Motor neuron (in vitro differentiated cells): Measurements from ENCODE around the gene GPX6. TPM values are rescaled to one million over a fixed set of nuclear protein-coding genes. Genes with fewer than 3 reads are reported as not detected.
"Not testable (repeated sequence)": the region's sequence is repeated elsewhere in the genome, so short reads cannot be mapped to it uniquely, and the experiment has no call there.

Experiments used
- ATAC-seq, 8 experiments: fragments of 200-7000 bp; cut with Tn5 transposase; replicated peaks in 6 of 8; 2 replicates each; pipeline ENCODE4 v1.8.0; 2021; ENCODE audit warnings: mild to moderate bottlenecking in 8 of 8, moderate library complexity in 8 of 8
- H3K27ac ChIP-seq, 2 donors: fragments of 250-450 bp; sonication (Bioruptor Pico); 2 replicates each; pipeline ENCODE4 v1.9.0; 2021; ENCODE audit warnings: antibody characterized with exemption in 2 of 2, mild to moderate bottlenecking in 2 of 2, moderate library complexity in 1 of 2
- H3K4me1 ChIP-seq, 2 donors: fragments of 250-450 bp; sonication (Bioruptor Pico); replicated peaks in 1 of 2; 2 replicates each; pipeline ENCODE4 v1.6.1; 2021; ENCODE audit warnings: antibody characterized with exemption in 2 of 2, mild to moderate bottlenecking in 2 of 2, moderate library complexity in 1 of 2
- H3K4me3 ChIP-seq, 5 donors: fragments of 250-450 bp; sonication (Bioruptor Pico); 2 replicates each; pipeline ENCODE4 v1.9.0; 2021; ENCODE audit warnings: antibody characterized with exemption in 5 of 5, mild to moderate bottlenecking in 5 of 5, moderate library complexity in 4 of 5
- WGBS, 10 experiments: fragments of 450-650 bp; shearing (Covaris generic); methylation state at CpG; one replicate each; pipeline ENCODE4 v1.0.0; 2022; 5-methylcytosine and 5-hydroxymethylcytosine counted together
- in situ Hi-C, 9 experiments: fragments of 400-800 bp; cut with MboI; loops; one replicate each; pipeline ENCODE4 v1.15.0; 2021; ENCODE audit warnings: low sequenced_read_pairs in 9 of 9, low pct_unique_long_range_greater_than_20kb in 2 of 9; ENCODE audit not compliant: unreplicated experiment in 9 of 9
- total RNA-seq, 8 experiments: library from RNA; unstranded; fragments of 300-600 nt; gene quantifications; 2 replicates each; pipeline versions ENCODE4 v1.2.3 to v1.2.4, GENCODE V29; 2022

GPX6 gene
- total RNA-seq, 8 experiments from 2014 or later: 0.15 to 0.38 TPM; not detected in 6

DNA sequence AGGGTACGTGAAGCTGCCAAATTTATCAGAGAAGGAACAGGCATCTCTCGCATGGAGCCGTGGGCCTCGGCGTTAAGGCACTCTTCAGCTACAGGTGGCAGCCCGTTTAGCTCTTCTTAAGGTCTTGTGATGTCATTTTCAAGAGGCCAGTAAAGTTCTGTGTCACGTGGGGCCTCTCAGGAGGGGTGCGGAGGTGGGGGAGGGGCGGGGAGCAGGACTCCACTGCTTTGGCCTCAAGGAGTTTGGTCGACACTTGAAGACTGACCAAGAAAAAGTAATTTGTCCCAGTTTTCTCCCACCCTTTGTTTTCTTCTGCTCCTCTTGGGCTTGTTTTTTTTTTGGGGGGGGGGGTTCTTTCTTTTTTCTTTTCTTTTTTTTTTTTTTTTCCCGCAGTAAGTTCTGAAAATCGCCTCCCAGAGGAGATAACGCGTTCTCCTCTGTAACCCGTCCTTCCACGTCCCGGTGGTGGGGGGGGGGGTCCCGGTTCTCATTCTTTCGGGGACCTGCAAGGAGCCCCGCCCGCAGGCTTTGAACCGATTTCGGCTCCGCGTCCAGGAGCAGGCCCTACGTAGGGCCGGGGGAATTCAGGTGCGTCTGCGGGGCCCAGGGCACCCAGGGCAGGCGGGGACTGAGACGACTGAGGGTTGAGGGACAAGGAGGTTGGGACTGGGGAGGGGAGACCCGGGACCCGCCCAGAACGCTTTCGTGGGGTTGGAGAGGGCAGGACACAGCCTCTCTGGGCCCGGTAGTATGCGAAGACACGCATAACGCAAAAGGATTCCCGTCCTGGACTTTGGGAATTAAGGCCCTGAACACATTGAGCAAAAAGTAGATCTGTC lies 26.0 kb downstream of the GPX6 start:
- peak; percentile 38 to 88 (median 76) for ATAC-seq
- in situ Hi-C loops: loop anchor here in 2 of 9 experiments (25.0 kb wide), 1 partner anchor 198 kb away; no protein-coding TSS in a partner anchor
- peak overlapping the region in 1 of 2 donors; percentile 40 for H3K27ac ChIP-seq
- no peaks in the 10 kb centered on the region for H3K4me1 ChIP-seq
- peak overlapping the region in 4 of 5 donors; percentile 15 to 62 (median 35) for H3K4me3 ChIP-seq
- 0 to 36% (median 7%) methylated on average over 2 to 25 of the region's 40 CpGs; no CpG with 5 or more reads in 1 of the 10 experiments for WGBS, 10 experiments

DNA sequence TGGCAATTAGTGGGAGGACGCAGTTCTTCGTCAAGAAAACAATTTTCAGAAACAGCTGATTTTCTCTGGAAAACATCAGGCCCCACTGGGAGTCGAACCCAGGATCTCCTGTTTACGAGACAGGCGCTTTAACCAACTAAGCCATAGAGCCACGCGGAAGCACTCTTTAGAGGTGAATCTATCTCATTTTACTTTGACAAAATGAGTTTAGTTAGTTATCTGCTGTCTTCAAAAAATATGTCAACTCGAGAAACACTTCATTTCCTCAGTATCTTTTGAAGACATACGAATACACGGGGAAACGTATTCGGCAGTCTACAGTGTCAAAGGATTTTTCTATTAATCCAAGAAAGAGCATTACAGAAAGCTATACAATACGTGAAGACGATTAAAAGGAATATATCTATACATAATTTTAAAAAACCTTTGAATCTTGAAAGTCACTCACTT lies 26.7 kb downstream of the GPX6 start:
- H3K4me1 ChIP-seq: no peaks in the 10 kb centered on the region
- WGBS, 10 experiments: 0 to 50% (median 19%) methylated on average over 2 to 14 of the region's 14 CpGs
- no peak overlapping the region for H3K27ac ChIP-seq
- in situ Hi-C loops: loop anchor here in 2 of 9 experiments (25.0 kb wide), 1 partner anchor 198 kb away; no protein-coding TSS in a partner anchor
- H3K4me3 ChIP-seq: peak overlapping the region in 3 of 5 donors; percentile 33 to 62 (median 37)
- peak in 6 of 8 experiments; percentile 21 to 59 (median 42) for ATAC-seq

DNA sequence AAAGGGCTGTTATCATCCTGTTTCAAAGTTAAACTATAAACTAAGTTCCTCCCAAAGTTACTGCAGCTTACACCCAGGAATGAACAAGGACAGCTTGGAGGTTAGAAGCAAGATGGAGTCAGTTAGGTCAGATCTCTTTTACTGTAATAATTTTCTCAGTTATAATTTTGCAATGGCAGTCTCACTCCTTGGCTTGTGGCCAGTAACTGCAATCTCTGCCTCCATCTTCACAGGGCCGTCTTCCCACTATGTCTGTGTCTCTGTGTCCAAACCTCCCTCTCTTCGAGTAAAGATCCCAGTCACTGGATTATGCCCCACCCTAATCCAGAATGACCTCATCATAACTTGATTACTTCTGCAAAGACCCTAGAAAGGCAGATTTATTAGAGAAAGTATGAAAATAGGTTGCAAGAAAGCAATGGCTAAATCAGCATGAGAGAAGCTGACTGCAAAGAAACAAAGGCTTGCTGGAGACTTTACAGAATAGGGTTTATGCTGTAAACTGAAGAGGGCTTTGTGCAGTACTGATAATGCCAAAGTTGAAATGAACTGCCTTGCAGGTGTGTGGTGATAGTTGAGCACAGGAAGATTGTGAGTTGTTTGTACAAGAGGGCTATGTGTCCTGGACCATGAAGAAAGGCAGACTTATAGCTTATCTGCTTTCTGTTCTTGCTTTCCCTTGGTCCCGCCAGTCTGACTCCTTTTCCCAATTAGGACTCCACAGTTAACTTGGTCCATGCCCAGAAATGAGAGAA lies 28.4 kb downstream of the GPX6 start:
- Histone ChIP-seq H3K4me3 (no peak overlapping the region), H3K27ac (no peak overlapping the region), H3K4me1 (no peaks in the 10 kb centered on the region)
- in situ Hi-C loops: loop anchor here in 2 of 9 experiments (25.0 kb wide), 1 partner anchor 200 kb away; no protein-coding TSS in a partner anchor
- WGBS, 10 experiments: 37 to 100% (median 93%) methylated on average over 1 to 3 of the region's 3 CpGs; no CpG with 5 or more reads in 4 of the 10 experiments
- ATAC-seq: no peak

DNA sequence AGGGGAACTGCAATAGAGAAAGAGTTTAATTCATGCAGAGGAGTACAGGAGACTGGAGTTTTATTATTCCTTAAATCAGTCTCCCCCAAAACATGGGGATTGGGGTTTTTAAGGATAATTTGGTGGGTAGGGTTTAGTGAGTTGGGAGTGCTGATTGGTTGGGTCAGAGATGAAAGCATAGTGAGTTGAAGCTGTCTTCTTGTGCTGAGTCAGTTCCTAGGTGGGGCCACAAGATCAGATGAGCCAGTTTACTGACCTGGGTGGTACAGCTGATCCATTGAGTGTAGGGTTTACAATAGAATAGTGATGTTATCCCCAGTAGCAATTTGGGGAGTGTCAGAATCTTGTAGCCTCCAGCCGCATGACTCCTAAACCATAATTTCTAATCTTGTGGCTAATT lies 29.1 kb downstream of the GPX6 start:
- in situ Hi-C loops: loop anchor here in 2 of 9 experiments (25.0 kb wide), 1 partner anchor 201 kb away; no protein-coding TSS in a partner anchor
- no peak for ATAC-seq
- no peak overlapping the region for H3K4me3 ChIP-seq
- H3K4me1 ChIP-seq: no peaks in the 10 kb centered on the region
- WGBS, 10 experiments: 60 to 100% (median 100%) methylated on average over 1 of the region's 1 CpG; no CpG with 5 or more reads in 7 of the 10 experiments
- H3K27ac ChIP-seq: no peak overlapping the region

DNA sequence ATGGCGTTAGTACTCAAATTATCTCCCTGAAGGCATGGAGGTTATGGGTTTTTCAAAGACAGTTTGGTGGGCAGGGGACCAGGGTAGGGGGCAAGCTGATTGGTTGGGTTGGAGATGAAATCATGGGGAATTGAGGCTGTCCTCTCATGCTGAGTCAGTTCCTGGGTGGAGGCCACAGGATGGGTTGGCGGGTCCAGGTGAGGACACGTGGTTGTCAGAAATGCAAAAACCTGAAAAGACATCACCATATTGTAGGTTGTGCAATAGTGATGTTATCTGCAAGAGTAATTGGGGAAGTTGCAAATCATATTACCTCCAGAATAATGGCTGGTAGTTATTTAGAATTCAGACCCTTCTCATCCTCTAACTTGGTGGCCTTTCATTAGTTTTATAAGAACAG lies 30.1 kb downstream of the GPX6 start:
- 57 to 100% (median 96%) methylated on average over 1 to 3 of the region's 3 CpGs; no CpG with 5 or more reads in 4 of the 10 experiments for WGBS, 10 experiments
- Histone ChIP-seq H3K4me1 (no peaks in the 10 kb centered on the region), H3K27ac (no peak overlapping the region), H3K4me3 (no peak overlapping the region)
- in situ Hi-C loops: loop anchor here in 2 of 9 experiments (25.0 kb wide), 1 partner anchor 202 kb away; no protein-coding TSS in a partner anchor
- ATAC-seq: no peak

DNA sequence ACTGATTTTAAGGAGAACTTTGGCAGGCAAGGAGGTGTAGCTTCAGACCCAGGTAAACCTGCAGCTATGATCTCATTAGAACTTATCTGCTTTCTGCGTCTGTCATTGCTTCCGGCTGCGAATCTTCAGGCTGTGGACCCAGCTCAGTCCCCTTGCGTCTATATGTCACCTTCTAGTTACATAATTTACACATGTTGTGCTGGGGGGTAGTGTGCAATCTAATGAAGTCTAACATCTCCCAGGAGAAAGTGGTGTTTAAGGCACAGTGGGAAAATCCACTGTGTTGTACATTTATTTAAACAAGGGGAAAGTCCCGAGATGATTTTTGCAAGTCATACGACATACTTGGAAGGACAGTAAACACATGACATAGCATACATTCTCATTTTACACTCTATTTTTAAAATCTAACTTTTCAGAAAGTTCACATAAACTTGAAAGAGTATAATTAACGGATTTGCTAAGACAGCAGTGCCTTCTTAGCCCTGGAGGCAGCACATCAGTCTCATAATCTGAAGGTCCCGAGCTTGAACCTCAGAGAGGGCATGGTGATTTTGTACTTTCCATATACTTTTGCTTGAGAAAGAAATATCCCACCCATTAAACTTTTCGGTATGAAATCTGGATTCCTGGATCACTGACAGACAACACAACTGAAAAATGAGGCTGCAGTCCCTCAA lies 35.2 kb downstream of the GPX6 start:
- WGBS, 10 experiments: 0 to 92% (median 65%) methylated on average over 3 to 9 of the region's 9 CpGs
- ATAC-seq: peak in 2 of 8 experiments; percentile 62 to 71
- Histone ChIP-seq H3K27ac (peak overlapping the region in 1 of 2 donors; percentile 46), H3K4me1 (no peaks in the 10 kb centered on the region), H3K4me3 (no peak overlapping the region)
- in situ Hi-C loops: loop anchor here in 2 of 9 experiments (25.0 kb wide), 1 partner anchor 207 kb away; no protein-coding TSS in a partner anchor

DNA sequence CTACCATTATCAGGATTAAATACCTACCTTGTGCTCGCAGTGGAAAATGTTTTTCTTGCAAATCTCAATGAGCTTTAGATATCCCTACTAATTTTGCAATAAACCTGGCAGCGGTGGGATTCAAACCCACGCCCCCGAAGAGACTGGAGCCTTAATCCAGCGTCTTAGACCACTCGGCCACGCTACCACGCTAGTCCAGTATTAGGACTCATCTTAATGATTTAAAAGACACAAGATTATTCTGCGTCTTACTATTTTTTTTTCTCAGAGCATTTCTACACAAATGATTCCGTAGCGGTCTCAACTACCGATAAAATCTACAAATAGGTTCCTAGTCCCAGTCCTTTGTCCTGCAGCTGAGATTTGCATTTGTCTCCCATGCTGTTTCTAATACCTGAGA lies 37.1 kb downstream of the GPX6 start:
- ATAC-seq: no peak
- Histone ChIP-seq H3K27ac (no peak overlapping the region), H3K4me1 (no peaks in the 10 kb centered on the region), H3K4me3 (peak overlapping the region in 1 of 5 donors; percentile 4)
- WGBS, 10 experiments: 16 to 100% (median 57%) methylated on average over 1 to 12 of the region's 12 CpGs
- in situ Hi-C loops: loop anchor here in 2 of 9 experiments (25.0 kb wide), 1 partner anchor 209 kb away; no protein-coding TSS in a partner anchor

DNA sequence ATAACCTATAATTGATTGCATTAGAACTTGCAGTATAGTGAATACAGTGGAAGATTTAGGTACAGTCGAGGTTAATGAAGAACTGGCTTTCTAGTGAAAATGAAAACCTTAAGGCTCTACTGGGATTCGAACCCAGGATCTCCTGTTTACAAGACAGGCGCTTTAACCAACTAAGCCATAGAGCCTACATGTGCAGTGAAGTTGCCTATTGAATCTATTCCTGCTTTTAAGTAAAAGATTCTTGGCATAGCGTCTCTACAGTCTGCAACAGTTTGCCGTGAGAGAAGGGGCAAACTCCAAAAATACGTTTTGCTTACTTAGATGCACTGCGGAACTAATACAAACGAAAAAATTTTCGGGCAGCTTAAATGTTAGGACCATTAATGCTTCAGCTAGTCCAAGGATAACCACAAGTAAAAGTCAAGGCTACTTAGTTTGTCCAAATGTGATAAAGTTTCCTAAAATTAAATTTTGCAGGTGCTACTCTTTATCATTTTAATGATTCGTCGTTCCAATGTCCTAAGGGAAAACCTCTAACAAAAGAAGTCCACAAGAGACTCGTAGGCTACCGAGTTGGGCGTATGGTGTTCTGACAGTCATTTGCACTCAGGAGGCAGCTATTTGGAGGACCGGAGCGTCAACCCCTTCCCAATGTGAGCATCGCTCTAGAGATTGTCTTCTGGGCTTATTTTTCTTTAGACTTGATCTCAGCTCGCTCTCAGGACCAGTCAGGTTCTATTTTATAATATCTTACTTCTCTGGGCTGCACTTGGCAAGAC lies 41.0 kb downstream of the GPX6 start:
- H3K27ac ChIP-seq: no peak overlapping the region
- peak overlapping the region in 4 of 5 donors; percentile 17 to 38 (median 33) for H3K4me3 ChIP-seq
- 0 to 5% (median 1%) methylated on average over 1 to 18 of the region's 18 CpGs for WGBS, 10 experiments
- in situ Hi-C loops: loop anchor here in 2 of 9 experiments (25.0 kb wide), 1 partner anchor 213 kb away; no protein-coding TSS in a partner anchor
- peak; percentile 74 to 98 (median 96) for ATAC-seq
- no peaks in the 10 kb centered on the region for H3K4me1 ChIP-seq

DNA sequence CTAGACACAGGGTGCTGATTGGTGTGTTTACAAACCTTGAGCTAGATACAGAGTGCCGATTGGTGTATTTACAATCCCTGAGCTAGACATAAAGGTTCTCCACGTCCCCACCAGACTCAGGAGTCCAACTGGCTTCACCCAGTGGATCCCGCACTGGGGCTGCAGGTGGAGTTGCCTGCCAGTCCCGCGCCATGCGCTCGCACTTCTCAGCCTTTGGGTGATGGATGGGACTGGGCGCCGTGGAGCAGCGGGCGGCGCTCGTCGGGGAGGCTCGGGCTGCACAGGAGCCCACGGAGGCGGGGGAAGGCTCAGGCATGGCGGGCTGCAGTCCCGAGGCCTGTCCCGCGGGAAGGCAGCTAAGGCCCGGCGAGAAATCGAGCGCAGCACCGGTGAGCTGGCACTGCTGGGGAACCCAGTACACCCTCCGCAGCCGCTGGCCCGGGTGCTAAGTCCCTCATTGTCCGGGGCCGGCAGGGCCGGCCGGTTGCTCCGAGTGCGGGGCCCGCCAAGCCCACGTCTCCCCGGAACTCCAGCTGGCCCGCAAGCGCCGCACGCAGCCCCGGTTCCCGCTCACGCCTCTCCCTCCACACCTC lies 46.3 kb downstream of the GPX6 start:
- in situ Hi-C loops, H3K4me1 ChIP-seq, H3K27ac ChIP-seq, ATAC-seq, H3K4me3 ChIP-seq: not testable (repeated sequence)
- no CpG with 5 or more reads among the region's 45 CpGs for WGBS, 10 experiments

DNA sequence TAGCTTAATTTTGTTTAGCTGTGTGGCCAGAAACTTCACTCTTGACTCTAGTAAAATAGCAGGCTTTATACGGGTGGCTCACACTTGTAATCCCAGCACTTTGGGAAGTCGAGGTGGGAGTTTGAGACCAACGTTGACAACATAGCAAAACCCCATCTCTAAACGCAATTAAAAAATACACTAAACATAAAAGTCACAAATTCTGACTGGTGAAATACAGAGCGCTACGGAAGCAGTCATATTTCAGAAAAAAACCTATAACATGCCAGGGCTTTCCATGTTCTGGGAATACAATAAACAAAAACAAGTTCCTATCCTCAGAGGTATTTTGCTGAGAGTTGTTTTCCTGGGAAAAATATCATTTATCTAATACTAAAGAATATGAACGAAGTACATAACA lies 47.5 kb downstream of the GPX6 start:
- WGBS, 10 experiments: 39 to 88% (median 75%) methylated on average over 3 to 7 of the region's 7 CpGs; no CpG with 5 or more reads in 1 of the 10 experiments
- no peak for ATAC-seq
- in situ Hi-C loops: no loop called here
- H3K4me1 ChIP-seq: no peaks in the 10 kb centered on the region
- H3K27ac ChIP-seq: no peak overlapping the region
- no peak overlapping the region for H3K4me3 ChIP-seq

DNA sequence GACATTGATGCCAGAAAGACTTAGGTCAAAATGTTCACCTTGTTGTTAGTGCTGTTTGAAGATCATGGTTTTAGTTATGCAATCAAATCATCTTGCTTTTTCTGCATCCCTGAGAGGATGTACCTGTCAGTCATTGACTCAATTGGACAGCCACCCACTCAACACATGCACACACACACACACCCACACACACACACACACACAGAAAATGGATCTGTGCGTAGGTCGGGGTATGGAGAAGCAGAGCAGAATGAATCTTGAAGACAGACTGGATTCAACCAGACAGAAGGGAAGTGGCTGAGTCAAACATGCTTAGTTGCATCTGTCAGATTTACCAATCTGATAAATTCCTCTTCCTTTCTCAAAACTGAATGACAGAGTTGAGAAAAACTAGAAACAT lies 53.2 kb downstream of the GPX6 start:
- H3K4me3 ChIP-seq: no peak overlapping the region
- ATAC-seq: peak in 5 of 8 experiments; percentile 19 to 56 (median 50)
- in situ Hi-C loops: no loop called here
- no peaks in the 10 kb centered on the region for H3K4me1 ChIP-seq
- no peak overlapping the region for H3K27ac ChIP-seq
- WGBS, 10 experiments: 57 to 73% (median 61%) methylated on average over 2 of the region's 2 CpGs; no CpG with 5 or more reads in 7 of the 10 experiments
